ENCODE results near the gene KNSTRN. TPM values are rescaled to one million over a fixed set of nuclear protein-coding genes. Genes with fewer than 3 reads are reported as not detected.

KNSTRN gene
- total and polyA plus RNA-seq, 9 donors: 17.8 to 24.8 (median 22.2) TPM

GRCh38 chr15:40365016-40365415 is 17.5 kb upstream of the KNSTRN start:
- Histone ChIP-seq H3K27me3 (ENCODE audit: control insufficient read depth, insufficient read depth, low read length) (peaks cover 12% of the 10 kb centered on the region), H3K36me3 (ENCODE audit: control insufficient read depth, insufficient read depth, low read length) (no peaks in the 10 kb centered on the region), H3K9me3 (replicated peaks; ENCODE audit: control insufficient read depth, low read depth, low read length) (no peaks in the 10 kb centered on the region), H3K4me1 (ENCODE audit: control insufficient read depth, insufficient read depth, low read length) (peaks cover 32% of the 10 kb centered on the region), H3K27ac (ENCODE audit: low read length) (no peak overlapping the region), H3K4me3 (ENCODE audit: low read length) (no peak overlapping the region)
- DNase-seq: no peak
- 78% methylated on average over 4 of the region's 5 CpGs for WGBS (ENCODE audit: insufficient coverage)

DNA sequence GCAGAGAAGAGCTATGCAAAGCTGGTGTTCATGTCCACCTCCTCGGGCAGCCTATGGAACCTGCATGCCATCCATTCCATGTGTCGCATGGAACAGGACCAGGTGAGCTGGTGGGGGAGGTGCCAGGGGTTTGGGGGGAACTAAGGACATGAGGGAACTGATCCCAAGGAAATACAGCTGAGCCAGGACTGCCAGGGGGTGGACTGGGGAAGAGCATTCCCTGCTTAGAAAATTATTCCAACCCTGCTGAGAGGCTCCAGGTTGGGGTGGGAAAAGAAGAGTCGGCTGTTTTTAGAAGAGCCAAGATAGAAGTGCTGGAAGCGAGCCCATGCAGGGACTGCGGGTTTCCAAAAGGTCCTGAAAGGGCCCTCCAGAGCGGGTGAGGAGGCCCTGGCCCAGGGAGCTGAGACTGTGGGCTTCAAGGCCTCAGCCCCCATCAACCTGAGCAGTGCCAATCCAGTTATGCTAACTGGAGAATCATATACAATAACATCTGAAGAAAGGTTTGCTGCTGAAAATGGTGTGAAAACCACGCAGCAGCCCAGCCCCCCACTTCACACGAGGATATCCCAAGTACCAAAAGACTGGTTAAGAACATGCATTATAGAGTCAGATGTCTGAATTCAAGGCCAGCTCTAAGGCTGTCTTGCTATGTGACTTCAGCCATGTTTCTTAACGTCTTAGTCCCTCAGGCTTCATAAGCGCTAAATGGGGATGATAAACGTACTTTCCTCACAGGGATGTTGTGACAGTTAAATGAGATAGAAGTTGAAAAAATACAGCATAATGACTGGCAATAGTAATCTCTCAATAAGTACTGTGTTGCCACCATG is 16.7 kb upstream of the KNSTRN start:
- Histone ChIP-seq H3K9me3 (replicated peaks; ENCODE audit: control insufficient read depth, low read depth, low read length) (no peaks in the 10 kb centered on the region), H3K4me3 (ENCODE audit: low read length) (no peak overlapping the region), H3K36me3 (ENCODE audit: control insufficient read depth, insufficient read depth, low read length) (no peaks in the 10 kb centered on the region), H3K27me3 (ENCODE audit: control insufficient read depth, insufficient read depth, low read length) (peaks cover 7% of the 10 kb centered on the region), H3K4me1 (ENCODE audit: control insufficient read depth, insufficient read depth, low read length) (peaks cover 32% of the 10 kb centered on the region), H3K27ac (ENCODE audit: low read length) (no peak overlapping the region)
- DNase-seq: no peak
- 62% methylated on average over 6 of the region's 11 CpGs for WGBS (ENCODE audit: insufficient coverage)

DNA sequence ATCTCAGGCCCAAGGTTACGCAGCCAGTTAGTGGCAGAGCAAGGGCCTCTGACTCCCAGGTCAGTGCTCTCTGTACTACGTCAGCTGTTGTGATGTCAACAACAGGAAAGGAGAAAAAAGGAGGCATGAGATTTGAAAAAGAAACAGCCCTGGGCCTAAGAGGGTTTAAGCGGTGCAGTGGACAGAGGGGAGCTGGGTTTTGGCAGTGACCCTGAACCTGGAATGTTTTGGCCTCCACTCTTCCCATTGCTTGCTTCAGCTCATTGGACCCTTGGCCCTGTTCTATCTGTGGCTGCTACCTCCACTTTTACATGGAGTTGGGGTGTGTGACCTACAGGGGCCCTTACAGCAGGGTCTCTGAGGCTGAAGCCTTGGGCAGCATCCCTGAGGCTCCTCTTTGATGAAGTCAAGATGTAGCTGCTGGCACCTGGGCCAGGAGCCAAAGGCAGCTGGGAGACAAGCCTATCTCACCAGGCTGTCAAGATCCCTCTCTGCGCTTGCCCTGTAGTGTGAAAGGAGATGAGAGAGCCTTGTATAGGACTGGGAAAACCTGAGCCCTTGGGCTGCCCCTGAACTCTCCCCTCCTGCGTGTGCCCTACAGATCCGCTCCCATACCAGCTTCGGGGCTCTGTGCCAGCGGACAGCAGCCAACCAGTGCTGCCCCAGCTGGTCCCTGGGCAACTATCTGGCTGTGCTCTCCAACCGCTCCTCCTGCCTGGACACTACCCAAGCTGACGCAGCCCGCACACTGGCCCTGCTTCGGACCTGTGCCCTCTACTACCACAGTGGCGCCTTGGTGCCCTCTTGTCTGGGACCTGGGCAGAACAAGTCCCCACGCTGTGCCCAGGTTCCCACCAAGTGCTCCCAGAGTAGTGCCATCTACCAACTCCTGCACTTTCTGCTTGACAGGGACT is 15.8 kb upstream of the KNSTRN start:
- H3K9me3 ChIP-seq (replicated peaks; ENCODE audit: control insufficient read depth, low read depth, low read length): no peaks in the 10 kb centered on the region
- peaks cover 5% of the 10 kb centered on the region for H3K27me3 ChIP-seq (ENCODE audit: control insufficient read depth, insufficient read depth, low read length)
- DNase-seq: peak; percentile 74
- no peak overlapping the region for H3K27ac ChIP-seq (ENCODE audit: low read length)
- WGBS (ENCODE audit: insufficient coverage): 81% methylated on average over 12 of the region's 14 CpGs
- H3K4me3 ChIP-seq (ENCODE audit: low read length): no peak overlapping the region
- H3K4me1 ChIP-seq (ENCODE audit: control insufficient read depth, insufficient read depth, low read length): peaks cover 32% of the 10 kb centered on the region
- no peaks in the 10 kb centered on the region for H3K36me3 ChIP-seq (ENCODE audit: control insufficient read depth, insufficient read depth, low read length)

DNA sequence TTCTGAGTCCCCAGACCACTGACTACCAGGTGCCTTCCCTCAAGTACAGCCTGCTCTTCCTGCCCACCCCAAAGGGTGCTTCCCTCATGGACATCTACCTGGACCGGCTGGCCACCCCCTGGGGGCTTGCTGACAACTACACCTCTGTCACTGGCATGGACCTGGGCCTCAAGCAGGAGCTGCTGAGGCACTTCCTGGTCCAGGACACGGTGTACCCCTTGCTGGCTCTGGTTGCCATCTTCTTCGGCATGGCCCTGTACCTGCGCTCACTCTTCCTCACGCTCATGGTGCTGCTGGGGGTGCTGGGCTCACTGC is 15.2 kb upstream of the KNSTRN start:
- Histone ChIP-seq H3K9me3 (replicated peaks; ENCODE audit: control insufficient read depth, low read depth, low read length) (no peaks in the 10 kb centered on the region), H3K27ac (ENCODE audit: low read length) (no peak overlapping the region), H3K36me3 (ENCODE audit: control insufficient read depth, insufficient read depth, low read length) (no peaks in the 10 kb centered on the region), H3K27me3 (ENCODE audit: control insufficient read depth, insufficient read depth, low read length) (peaks cover 5% of the 10 kb centered on the region), H3K4me1 (ENCODE audit: control insufficient read depth, insufficient read depth, low read length) (peaks cover 32% of the 10 kb centered on the region), H3K4me3 (ENCODE audit: low read length) (no peak overlapping the region)
- no peak for DNase-seq
- WGBS (ENCODE audit: insufficient coverage): 76% methylated on average over 5 of the region's 5 CpGs

GRCh38 chr15:40367686-40368611 is 14.6 kb upstream of the KNSTRN start:
- H3K4me3 ChIP-seq (ENCODE audit: low read length): peak overlapping the region; percentile 21

GRCh38 chr15:40368719-40369473 is 13.6 kb upstream of the KNSTRN start:
- no peak overlapping the region for H3K4me3 ChIP-seq (ENCODE audit: low read length)
- no peaks in the 10 kb centered on the region for H3K9me3 ChIP-seq (replicated peaks; ENCODE audit: control insufficient read depth, low read depth, low read length)
- peaks cover 5% of the 10 kb centered on the region for H3K27me3 ChIP-seq (ENCODE audit: control insufficient read depth, insufficient read depth, low read length)
- H3K36me3 ChIP-seq (ENCODE audit: control insufficient read depth, insufficient read depth, low read length): no peaks in the 10 kb centered on the region
- 94% methylated on average over 24 of the region's 24 CpGs for WGBS (ENCODE audit: insufficient coverage)
- DNase-seq: no peak
- H3K4me1 ChIP-seq (ENCODE audit: control insufficient read depth, insufficient read depth, low read length): peaks cover 32% of the 10 kb centered on the region
- peak overlapping the region; percentile 67 for H3K27ac ChIP-seq (ENCODE audit: low read length)

More at GRCh38 chr15:40367686-40368611, 14.6 kb upstream of the KNSTRN start:
- H3K27me3 ChIP-seq (ENCODE audit: control insufficient read depth, insufficient read depth, low read length): peaks cover 5% of the 10 kb centered on the region
- H3K4me1 ChIP-seq (ENCODE audit: control insufficient read depth, insufficient read depth, low read length): peaks cover 32% of the 10 kb centered on the region
- H3K9me3 ChIP-seq (replicated peaks; ENCODE audit: control insufficient read depth, low read depth, low read length): no peaks in the 10 kb centered on the region
- H3K36me3 ChIP-seq (ENCODE audit: control insufficient read depth, insufficient read depth, low read length): no peaks in the 10 kb centered on the region
- H3K27ac ChIP-seq (ENCODE audit: low read length): peak overlapping the region; percentile 67
- DNase-seq: peak; percentile 88
- 10% methylated on average over 91 of the region's 91 CpGs for WGBS (ENCODE audit: insufficient coverage)

DNA sequence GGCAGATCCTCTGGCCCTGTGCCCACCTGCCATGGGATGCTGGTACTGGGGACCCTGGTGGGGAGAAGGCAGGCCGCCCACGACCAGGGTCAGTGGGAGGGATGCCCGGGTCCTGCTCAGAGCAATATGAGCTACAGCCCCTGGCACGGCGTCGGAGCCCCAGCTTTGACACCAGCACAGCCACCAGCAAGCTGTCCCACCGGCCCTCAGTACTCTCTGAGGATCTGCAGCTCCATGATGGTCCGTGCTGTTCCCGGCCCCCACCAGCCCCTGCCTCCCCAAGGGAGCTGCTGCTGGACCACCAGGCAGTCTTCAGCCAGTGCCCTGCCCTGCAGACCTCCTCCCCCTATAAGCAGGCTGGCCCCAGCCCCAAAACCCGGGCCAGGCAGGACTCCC is 13.0 kb upstream of the KNSTRN start:
- H3K36me3 ChIP-seq (ENCODE audit: control insufficient read depth, insufficient read depth, low read length): no peaks in the 10 kb centered on the region

GRCh38 chr15:40369971-40370370 is 12.6 kb upstream of the KNSTRN start:
- no peak overlapping the region for H3K27ac ChIP-seq (ENCODE audit: low read length)
- no peaks in the 10 kb centered on the region for H3K9me3 ChIP-seq (replicated peaks; ENCODE audit: control insufficient read depth, low read depth, low read length)
- H3K4me1 ChIP-seq (ENCODE audit: control insufficient read depth, insufficient read depth, low read length): peaks cover 32% of the 10 kb centered on the region
- peaks cover 5% of the 10 kb centered on the region for H3K27me3 ChIP-seq (ENCODE audit: control insufficient read depth, insufficient read depth, low read length)
- no peak overlapping the region for H3K4me3 ChIP-seq (ENCODE audit: low read length)
- WGBS (ENCODE audit: insufficient coverage): 81% methylated on average over 13 of the region's 13 CpGs
- no peaks in the 10 kb centered on the region for H3K36me3 ChIP-seq (ENCODE audit: control insufficient read depth, insufficient read depth, low read length)
- DNase-seq: no peak

More for the DNA sequence above, 13.0 kb upstream of the KNSTRN start:
- H3K27ac ChIP-seq (ENCODE audit: low read length): no peak overlapping the region
- no peak overlapping the region for H3K4me3 ChIP-seq (ENCODE audit: low read length)
- no peaks in the 10 kb centered on the region for H3K9me3 ChIP-seq (replicated peaks; ENCODE audit: control insufficient read depth, low read depth, low read length)
- peaks cover 32% of the 10 kb centered on the region for H3K4me1 ChIP-seq (ENCODE audit: control insufficient read depth, insufficient read depth, low read length)
- 79% methylated on average over 7 of the region's 10 CpGs for WGBS (ENCODE audit: insufficient coverage)
- no peak for DNase-seq
- H3K27me3 ChIP-seq (ENCODE audit: control insufficient read depth, insufficient read depth, low read length): peaks cover 5% of the 10 kb centered on the region

DNA sequence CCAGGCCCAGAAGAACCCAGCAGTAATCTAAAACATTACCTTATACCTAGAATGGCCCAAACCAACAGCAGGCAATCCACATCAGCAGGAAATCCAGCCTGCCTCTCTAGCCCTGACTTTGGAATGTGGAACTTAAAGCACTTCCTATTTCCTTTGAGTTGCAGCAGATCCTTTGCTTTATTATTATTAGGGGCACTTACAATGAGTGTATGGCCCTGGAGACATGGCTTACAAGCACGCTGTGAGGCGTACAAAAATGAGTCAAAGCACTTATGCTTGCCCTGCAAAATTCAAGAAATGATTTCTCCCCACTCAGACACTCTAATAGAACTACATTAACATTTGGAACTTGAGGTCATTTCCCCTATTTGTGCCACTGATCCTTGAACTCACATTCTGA is 9.5 kb upstream of the KNSTRN start:
- H3K27me3 ChIP-seq (ENCODE audit: control insufficient read depth, insufficient read depth, low read length): peaks cover 3% of the 10 kb centered on the region
- peaks cover 12% of the 10 kb centered on the region for H3K4me1 ChIP-seq (ENCODE audit: control insufficient read depth, insufficient read depth, low read length)
- no peaks in the 10 kb centered on the region for H3K36me3 ChIP-seq (ENCODE audit: control insufficient read depth, insufficient read depth, low read length)
- H3K27ac ChIP-seq (ENCODE audit: low read length): no peak overlapping the region
- no peak for DNase-seq
- no peak overlapping the region for H3K4me3 ChIP-seq (ENCODE audit: low read length)
- no peaks in the 10 kb centered on the region for H3K9me3 ChIP-seq (replicated peaks; ENCODE audit: control insufficient read depth, low read depth, low read length)
- whole genome bisulfite sequencing (ENCODE audit: insufficient coverage): 60% methylated on average over 1 of the region's 2 CpGs

All from muscle of leg (tissue), 11 donors.